Lower lobe of right lung (tissue), 2 donors: Measurements from ENCODE around the gene CGB8. TPM values are rescaled to one million over a fixed set of nuclear protein-coding genes. Genes with fewer than 3 reads are reported as not detected.

Experiments used
- ATAC-seq, 2 donors: fragments of 200-7000 bp; cut with Tn5 transposase; one replicate each; pipeline ENCODE4 v1.9.1; 2020 to 2022; ENCODE audit warnings: mild to moderate bottlenecking in 2 of 2, moderate library complexity in 2 of 2
- DNase-seq: peaks from one replicate; pipeline ENCODE4 v3.0.0-alpha.2; 2020
- H3K27ac ChIP-seq: fragments of 200-600 bp; one replicate; pipeline ENCODE4 v1.8.0; 2022
- H3K27me3 ChIP-seq: fragments of 200-600 bp; one replicate; pipeline ENCODE4 v1.8.0; 2022; ENCODE audit warnings: low read depth
- H3K36me3 ChIP-seq: fragments of 200-600 bp; one replicate; pipeline ENCODE4 v1.8.0; 2022; ENCODE audit warnings: mild to moderate bottlenecking
- H3K4me1 ChIP-seq: fragments of 200-600 bp; one replicate; pipeline ENCODE4 v1.8.0; 2022
- H3K4me3 ChIP-seq: fragments of 200-600 bp; one replicate; pipeline ENCODE4 v1.8.0; 2022; ENCODE audit warnings: mild to moderate bottlenecking
- H3K9me3 ChIP-seq: fragments of 200-600 bp; one replicate; pipeline ENCODE4 v1.8.0; 2022
- CTCF ChIP-seq: fragments of 200-600 bp; IDR thresholded peaks from one replicate; pipeline ENCODE4 v1.8.0; 2022; ENCODE audit warnings: antibody characterized with exemption, mild to moderate bottlenecking
- intact Hi-C: fragments of 100-400 bp; cut with DNase I; formaldehyde crosslinking; loops from one replicate; pipeline ENCODE4 v1.11.0; 2022
- microRNA-seq: library from miRNA; unstranded; fragments of <30 nt; microRNA quantifications from one replicate; pipeline ENCODE4 v1.2.0, GENCODE V29; 2020; ENCODE audit warnings: borderline number of aligned reads
- total RNA-seq: library from RNA; stranded (reverse); fragmentation: NEBNext Ultra II Directional; extraction: Animal tissue kit (Norgen Biotek cat#: 25700); gene quantifications from one replicate; pipeline ENCODE4 v1.2.1, GENCODE V29; 2021
- donor health status: DM: no; HTN: yes; CAD: no; lungs with severe emphysema.

CGB8 gene
- total RNA-seq, 1 donor from 2014 or later: not detected

- ATAC-seq (no peak), DNase-seq (no peak)
- intact Hi-C loops: no loop called here
- TF ChIP-seq CTCF: no peak
- Histone ChIP-seq H3K4me3 (no peak overlapping the region), H3K36me3 (peaks cover 58% of the 10 kb centered on the region), H3K27me3 (no peaks in the 10 kb centered on the region), H3K4me1 (no peaks in the 10 kb centered on the region), H3K9me3 (no peaks in the 10 kb centered on the region), H3K27ac (no peak overlapping the region)
Observed at GRCh38 chr19:49004133-49004532, 44.8 kb downstream of the CGB8 start.

GRCh38 chr19:48999481-49000325 is 49.2 kb downstream of the CGB8 start:
- DNase-seq (peak; percentile 75), ATAC-seq (peak; percentile 69 to 70)
- Histone ChIP-seq H3K9me3 (no peaks in the 10 kb centered on the region), H3K27me3 (no peaks in the 10 kb centered on the region), H3K27ac (no peak overlapping the region), H3K4me3 (no peak overlapping the region), H3K4me1 (peaks cover 4% of the 10 kb centered on the region), H3K36me3 (peaks cover 27% of the 10 kb centered on the region)
- peak; percentile 67 for TF ChIP-seq CTCF
- intact Hi-C loops: no loop called here

GRCh38 chr19:48997972-48998371 is 50.9 kb downstream of the CGB8 start:
- Histone ChIP-seq H3K27ac (no peak overlapping the region), H3K27me3 (no peaks in the 10 kb centered on the region), H3K9me3 (no peaks in the 10 kb centered on the region), H3K4me1 (peaks cover 12% of the 10 kb centered on the region), H3K4me3 (no peak overlapping the region), H3K36me3 (peaks cover 10% of the 10 kb centered on the region)
- DNase-seq: peak; percentile 57
- intact Hi-C loops: no loop called here
- ATAC-seq: no peak
- peak; percentile 42 for TF ChIP-seq CTCF

Small RNA genes lying within 50 kb of the gene (microRNA-seq; reads per million reads assigned to microRNA genes)
- not detected for gene MIR6798

Other genes starting within 250 kb of the CGB8 start
- gene BCAT2, start 238.1 kb downstream of the CGB8 start, total RNA-seq: 60.7 TPM
- gene HSD17B14, start 212.6 kb downstream of the CGB8 start, total RNA-seq: 22.7 TPM
- 21.2 TPM for gene PLEKHA4, start 180.5 kb downstream of the CGB8 start, total RNA-seq
- 80.4 TPM for gene PPP1R15A, start 176.7 kb downstream of the CGB8 start, total RNA-seq
- not detected for gene TULP2, start 150.4 kb downstream of the CGB8 start, total RNA-seq
- 310 TPM for gene NUCB1, start 148.8 kb downstream of the CGB8 start, total RNA-seq
- 1.9 TPM for gene DHDH, start 115.4 kb downstream of the CGB8 start, total RNA-seq
- gene BAX, start 94.2 kb downstream of the CGB8 start, total RNA-seq: 142 TPM
- gene FTL, start 83.8 kb downstream of the CGB8 start, total RNA-seq: 9,799 TPM
- 24.8 TPM for gene GYS1, start 55.8 kb downstream of the CGB8 start, total RNA-seq
- 45.3 TPM for gene RUVBL2, start 55.2 kb downstream of the CGB8 start, total RNA-seq
- gene LHB, start 32.0 kb downstream of the CGB8 start, total RNA-seq: not detected
- gene CGB3, start 24.8 kb downstream of the CGB8 start, total RNA-seq: not detected
- not detected for gene CGB2, start 17.2 kb downstream of the CGB8 start, total RNA-seq
- not detected for gene CGB1, start 12.2 kb downstream of the CGB8 start, total RNA-seq
- gene CGB5, start 5.3 kb downstream of the CGB8 start, total RNA-seq: not detected
- gene CGB7, start 8.6 kb upstream of the CGB8 start, total RNA-seq: 0.77 TPM
- 3.1 TPM for gene NTF4, start 15.7 kb upstream of the CGB8 start, total RNA-seq
- not detected for gene KCNA7, start 23.6 kb upstream of the CGB8 start, total RNA-seq
- gene SNRNP70, start 36.3 kb upstream of the CGB8 start, total RNA-seq: 203 TPM
- gene LIN7B, start 65.3 kb upstream of the CGB8 start, total RNA-seq: 10.6 TPM
- 1.4 TPM for gene C19orf73, start 70.0 kb upstream of the CGB8 start, total RNA-seq
- 4.3 TPM for gene PPFIA3, start 70.4 kb upstream of the CGB8 start, total RNA-seq
- gene HRC, start 106.3 kb upstream of the CGB8 start, total RNA-seq: 1.8 TPM
- gene TRPM4, start 108.7 kb upstream of the CGB8 start, total RNA-seq: 51.6 TPM